ENCODE results near the gene ZIC4. TPM values are rescaled to one million over a fixed set of nuclear protein-coding genes. Genes with fewer than 3 reads are reported as not detected.

The ZIC4 gene
- total and polyA plus RNA-seq, 9 of the 15 experiments (the other 6 are each of a cell fraction or from before 2014, with no cell fraction given) = not detected

GRCh38 chr3:147343926-147344325 lies 62.4 kb downstream of the ZIC4 start:
- BruUV-seq (replicated peaks) = no TSS peak
- intact Hi-C loops (cut with micrococcal nuclease) = no loop called here
- FAIRE-seq (no peak), ATAC-seq (no peak), DNase-seq (ENCODE audit: extremely low read depth in 1 of 4, low spot score in 3 of 4) (no peak)
- Histone ChIP-seq H4K20me1 (replicated peaks; ENCODE audit: control insufficient read depth, insufficient read depth, low read length) (no peaks in the 10 kb centered on the region), H3K4me3 (no peak overlapping the region), H2AFZ (ENCODE audit: low read depth, low read length) (no peak overlapping the region), H3K4me2 (ENCODE audit: insufficient read depth, low read length) (no peak overlapping the region), H3K9me1 (ENCODE audit: control insufficient read depth, insufficient read depth, low read length) (no peaks in the 10 kb centered on the region), H3K36me3 (ENCODE audit: control insufficient read depth, insufficient read depth, low read length) (no peaks in the 10 kb centered on the region), H3K79me2 (ENCODE audit: control insufficient read depth, insufficient read depth, low read length) (no peaks in the 10 kb centered on the region), H3K4me1 (replicated peaks in 1 of 2; ENCODE audit: control insufficient read depth in 2 of 2, insufficient read depth in 2 of 2, low read length in 2 of 2) (no peaks in the 10 kb centered on the region), H3K27ac (ENCODE audit: extremely low read depth, low read depth, low read length) (no peak overlapping the region), H3K27me3 (ENCODE audit: control insufficient read depth in 2 of 2, insufficient read depth in 2 of 2, low read length in 2 of 2) (no peaks in the 10 kb centered on the region), H3K9me3 (replicated peaks; ENCODE audit: control insufficient read depth, insufficient read depth, low read depth, low read length) (no peaks in the 10 kb centered on the region), H3K9ac (ENCODE audit: insufficient read depth in 1 of 2, low read depth in 2 of 2, low read length in 2 of 2) (no peak overlapping the region)
- no peak for TF ChIP-seq TBL1XR1 (IDR thresholded peaks at IDR 0.05; ENCODE audit: low read length in 2 of 2)
- no peak for TF ChIP-seq MTF1 (CRISPR knock-in tag; IDR thresholded peaks at IDR 0.05; ENCODE audit: borderline replicate concordance)
- TF ChIP-seq PHTF2 (CRISPR knock-in tag; IDR thresholded peaks at IDR 0.05) = no peak
- no peak for TF ChIP-seq THRAP3 (IDR thresholded peaks at IDR 0.05; ENCODE audit: borderline replicate concordance)
- no peak for TF ChIP-seq MCM2 (IDR thresholded peaks at IDR 0.05; ENCODE audit: low read depth)
- no peak for TF ChIP-seq ZNF277 (CRISPR knock-in tag; IDR thresholded peaks at IDR 0.05; ENCODE audit: borderline replicate concordance)
- ChIA-PET CTCF (ENCODE audit: low intra/inter-chr PET ratio) (no interaction called here), POLR2A (no interaction called here)
- in situ Hi-C loops (cut with MboI) = no loop called here
- 0% methylated on average over 1 of the region's 1 CpG for WGBS (ENCODE audit: insufficient coverage, low coverage, missing lambda C conversion rate)

All from K562 (cell line).